Inferior parietal cortex (tissue), 1 donor: Measurements from ENCODE around the gene OR10AG1.

Experiments used
- DNase-seq: peaks from one replicate; pipeline ENCODE4 v3.0.0-alpha.2; 2016; ENCODE audit errors: extremely low spot score

Gene OR10AG1

GRCh38 chr11:55969845-55970244, at the start of gene OR10AG1:
Gene OR10AG1, minus strand, starts transcription at chr11:55969945. Its CDS starts 38 bp downstream, at chr11:55969907.
- no peak for DNase-seq

- no peak for DNase-seq
Measured at GRCh38 chr11:56013805-56014204, 44.1 kb upstream of the OR10AG1 start.

- DNase-seq: no peak
Measured at GRCh38 chr11:56010716-56011115, 41.0 kb upstream of the OR10AG1 start.

- DNase-seq: no peak
Measured at GRCh38 chr11:55994525-55994924, 24.8 kb upstream of the OR10AG1 start, which contains the start of gene OR5F1. Gene OR5F1, minus strand, starts transcription at chr11:55994625. Its CDS starts 0 bp downstream, at chr11:55994625.

GRCh38 chr11:55970935-55971334, 1.2 kb upstream of the OR10AG1 start:
- DNase-seq: no peak

- DNase-seq: no peak
Measured at GRCh38 chr11:55967914-55968313, 1.8 kb downstream of the OR10AG1 start.

GRCh38 chr11:55966391-55966790, 3.4 kb downstream of the OR10AG1 start:
- DNase-seq: no peak

GRCh38 chr11:55956521-55956920, 13.2 kb downstream of the OR10AG1 start:
- no peak for DNase-seq

- DNase-seq: no peak
Measured at GRCh38 chr11:55949330-55949729, 20.4 kb downstream of the OR10AG1 start.

GRCh38 chr11:55942785-55943392, 26.9 kb downstream of the OR10AG1 start:
- DNase-seq: peak; percentile 76

GRCh38 chr11:55936300-55936699, 33.4 kb downstream of the OR10AG1 start, which contains the start of gene OR5I1:
Gene OR5I1, minus strand, starts transcription at chr11:55936400. Its CDS starts 0 bp downstream, at chr11:55936400.
- DNase-seq: no peak

GRCh38 chr11:55920537-55920936, 49.2 kb downstream of the OR10AG1 start:
- DNase-seq: no peak
